ENCODE data around the gene FUZ.

Gene FUZ

GRCh38 chr19:49812997-49813861 is at the start of gene FUZ:
Gene FUZ (minus strand): TSS chr19:49813292. CDS start chr19:49813106, 186 bp downstream.
- peak; percentile 98 for DNase-seq

- peak; percentile 42 for DNase-seq
These were observed 49.5 kb upstream of the FUZ start for GRCh38 chr19:49862391-49863253.

GRCh38 chr19:49861541-49862378 is 48.7 kb upstream of the FUZ start:
- DNase-seq, result peak; percentile 43

GRCh38 chr19:49861107-49861506 is 48.0 kb upstream of the FUZ start:
- DNase-seq, result peak; percentile 22

- DNase-seq, result no peak
These were observed 47.4 kb upstream of the FUZ start for GRCh38 chr19:49860336-49861102.

GRCh38 chr19:49859682-49860335 is 46.7 kb upstream of the FUZ start:
- peak; percentile 16 for DNase-seq

GRCh38 chr19:49858088-49858985 is 45.2 kb upstream of the FUZ start:
- DNase-seq, result peak; percentile 35

- no peak for DNase-seq
These were observed 44.7 kb upstream of the FUZ start for GRCh38 chr19:49857838-49858087.

- DNase-seq, result no peak
These were observed 44.2 kb upstream of the FUZ start for GRCh38 chr19:49857061-49857837.

GRCh38 chr19:49856574-49857021 is 43.5 kb upstream of the FUZ start:
- no peak for DNase-seq

GRCh38 chr19:49855676-49856573 is 42.8 kb upstream of the FUZ start:
- peak; percentile 41 for DNase-seq

- DNase-seq, result no peak
These were observed 42.2 kb upstream of the FUZ start for GRCh38 chr19:49855277-49855675.

- DNase-seq, result no peak
These were observed 41.5 kb upstream of the FUZ start for GRCh38 chr19:49854378-49855263.

- DNase-seq, result no peak
These were observed 40.8 kb upstream of the FUZ start for GRCh38 chr19:49853852-49854377.

GRCh38 chr19:49852631-49853126 is 39.6 kb upstream of the FUZ start:
- peak; percentile 27 for DNase-seq

- peak; percentile 67 for DNase-seq
These were observed 38.6 kb upstream of the FUZ start for GRCh38 chr19:49851456-49852259.
